ENCODE data around the gene CADPS.

Gene CADPS

DNA sequence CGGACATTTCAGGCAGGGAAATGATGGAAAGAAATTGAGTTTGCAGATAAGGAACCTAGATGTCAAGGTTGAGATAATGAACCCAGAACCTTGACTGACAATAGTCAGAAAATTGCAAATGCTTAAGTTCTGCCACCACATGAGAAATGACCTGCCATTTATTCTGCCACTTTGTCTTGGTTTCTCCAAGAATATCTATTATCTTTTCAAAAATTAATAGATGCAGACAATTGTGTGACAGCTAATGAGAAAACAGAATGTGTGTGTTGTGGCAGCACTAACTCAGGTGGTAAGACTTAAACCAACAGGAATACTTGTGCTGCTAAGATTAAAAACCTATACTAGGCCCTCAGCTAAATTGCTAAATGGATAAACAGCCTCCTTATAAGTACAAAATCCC lies 52.3 kb downstream of the CADPS start:
- no peak for TF ChIP-seq CTCF (IDR thresholded peaks at IDR 0.05; ENCODE audit: insufficient read depth, low read length, poor library complexity, severe bottlenecking)
- no peak for DNase-seq (ENCODE audit: extremely low read depth, insufficient read length)
- Histone ChIP-seq H3K27me3 (replicated peaks; ENCODE audit: control insufficient read depth, insufficient read depth, low read length) (no peaks in the 10 kb centered on the region), H3K4me3 (replicated peaks; ENCODE audit: low read depth, low read length) (no peak overlapping the region), H3K36me3 (ENCODE audit: control insufficient read depth, insufficient read depth, low read length) (no peaks in the 10 kb centered on the region)

GRCh38 chr3:62818347-62818746 lies 56.9 kb downstream of the CADPS start:
- Histone ChIP-seq H3K4me3 (replicated peaks; ENCODE audit: low read depth, low read length) (no peak overlapping the region), H3K27me3 (replicated peaks; ENCODE audit: control insufficient read depth, insufficient read depth, low read length) (no peaks in the 10 kb centered on the region), H3K36me3 (ENCODE audit: control insufficient read depth, insufficient read depth, low read length) (no peaks in the 10 kb centered on the region)
- TF ChIP-seq CTCF (IDR thresholded peaks at IDR 0.05; ENCODE audit: insufficient read depth, low read length, poor library complexity, severe bottlenecking) = no peak
- peak; percentile 17 for DNase-seq (ENCODE audit: extremely low read depth, insufficient read length)

- no peak for TF ChIP-seq CTCF (IDR thresholded peaks at IDR 0.05; ENCODE audit: insufficient read depth, low read length, poor library complexity, severe bottlenecking)
- H3K4me3 ChIP-seq (replicated peaks; ENCODE audit: low read depth, low read length) = no peak overlapping the region
- no peaks in the 10 kb centered on the region for H3K27me3 ChIP-seq (replicated peaks; ENCODE audit: control insufficient read depth, insufficient read depth, low read length)
- H3K36me3 ChIP-seq (ENCODE audit: control insufficient read depth, insufficient read depth, low read length) = no peaks in the 10 kb centered on the region
- DNase-seq (ENCODE audit: extremely low read depth, insufficient read length) = no peak
Measured at GRCh38 chr3:62817678-62818077, 57.5 kb downstream of the CADPS start.

DNA sequence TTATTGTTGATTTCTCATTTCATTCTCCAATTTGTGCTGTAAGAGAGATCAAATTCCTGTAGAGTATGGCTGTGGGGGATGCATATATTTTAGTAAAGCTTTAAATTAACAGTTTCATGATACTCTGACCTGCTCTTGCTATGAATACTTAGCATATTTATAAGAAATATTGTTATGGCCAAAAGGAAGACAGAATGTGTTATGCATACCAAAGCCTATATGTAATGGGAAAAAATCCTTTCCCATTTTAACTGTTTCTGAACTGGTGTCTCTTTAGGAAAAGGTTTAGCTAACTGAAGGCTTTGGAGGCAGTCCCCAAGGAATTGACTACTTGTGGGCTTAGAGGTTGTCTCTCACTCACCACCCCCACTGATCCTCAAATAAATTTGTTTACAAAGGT lies 59.2 kb downstream of the CADPS start:
- H3K36me3 ChIP-seq (ENCODE audit: control insufficient read depth, insufficient read depth, low read length) = no peaks in the 10 kb centered on the region
- no peak for TF ChIP-seq CTCF (IDR thresholded peaks at IDR 0.05; ENCODE audit: insufficient read depth, low read length, poor library complexity, severe bottlenecking)
- no peak overlapping the region for H3K4me3 ChIP-seq (replicated peaks; ENCODE audit: low read depth, low read length)
- no peak for DNase-seq (ENCODE audit: extremely low read depth, insufficient read length)
- no peaks in the 10 kb centered on the region for H3K27me3 ChIP-seq (replicated peaks; ENCODE audit: control insufficient read depth, insufficient read depth, low read length)

DNA sequence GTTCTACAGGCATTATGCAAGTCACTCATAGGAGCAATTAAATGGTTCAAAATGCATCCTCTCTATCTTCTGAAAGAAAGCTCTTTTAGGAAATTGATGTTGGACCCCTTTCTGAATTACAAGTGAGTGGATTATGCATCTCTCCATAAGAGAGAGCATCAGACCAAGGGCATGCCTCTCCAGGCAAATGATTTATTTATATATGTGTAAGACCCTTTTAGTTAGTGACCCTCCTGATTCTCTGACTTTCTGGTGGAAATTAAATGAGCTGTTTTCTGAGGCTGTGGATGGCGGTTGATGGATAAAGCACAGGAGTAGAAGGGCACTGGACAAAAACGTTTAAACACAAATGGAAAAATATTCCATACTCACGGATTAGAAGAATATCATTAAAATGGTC lies 62.6 kb downstream of the CADPS start:
- Histone ChIP-seq H3K4me3 (replicated peaks; ENCODE audit: low read depth, low read length) (no peak overlapping the region), H3K36me3 (ENCODE audit: control insufficient read depth, insufficient read depth, low read length) (no peaks in the 10 kb centered on the region), H3K27me3 (replicated peaks; ENCODE audit: control insufficient read depth, insufficient read depth, low read length) (no peaks in the 10 kb centered on the region)
- DNase-seq (ENCODE audit: extremely low read depth, insufficient read length) = no peak
- no peak for TF ChIP-seq CTCF (IDR thresholded peaks at IDR 0.05; ENCODE audit: insufficient read depth, low read length, poor library complexity, severe bottlenecking)

DNA sequence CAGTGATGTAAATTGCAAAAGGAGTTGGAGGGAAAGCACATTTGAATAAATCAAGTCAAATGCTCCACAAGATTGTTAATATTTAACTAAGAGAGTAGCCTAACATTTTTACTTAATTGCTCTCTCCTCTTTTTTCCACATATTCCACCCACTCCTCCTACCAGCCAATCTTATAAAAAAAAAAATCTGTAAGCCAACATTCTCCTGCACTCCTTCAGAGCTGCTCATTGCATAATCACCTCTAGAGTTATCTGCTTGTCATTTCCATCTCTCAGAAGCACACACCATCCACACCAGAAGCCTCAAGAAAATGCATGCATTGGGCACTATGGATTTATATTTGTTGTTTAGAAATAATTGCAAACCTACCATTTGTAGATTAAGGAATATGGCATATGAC lies 64.1 kb downstream of the CADPS start:
- Histone ChIP-seq H3K4me3 (replicated peaks; ENCODE audit: low read depth, low read length) (no peak overlapping the region), H3K36me3 (ENCODE audit: control insufficient read depth, insufficient read depth, low read length) (no peaks in the 10 kb centered on the region), H3K27me3 (replicated peaks; ENCODE audit: control insufficient read depth, insufficient read depth, low read length) (no peaks in the 10 kb centered on the region)
- DNase-seq (ENCODE audit: extremely low read depth, insufficient read length) = no peak
- TF ChIP-seq CTCF (IDR thresholded peaks at IDR 0.05; ENCODE audit: insufficient read depth, low read length, poor library complexity, severe bottlenecking) = no peak

All from GM06990 (cell line).